ENCODE measurements around the gene PTPRO. TPM values are rescaled to one million over a fixed set of nuclear protein-coding genes. Genes with fewer than 3 reads are reported as not detected.

Gene PTPRO
- total RNA-seq, 4 donors from 2014 or later = 1.5 to 15.3 (median 8.0) TPM

- no peak for DNase-seq
- Histone ChIP-seq H3K27me3 (no peaks in the 10 kb centered on the region), H3K4me3 (no peak overlapping the region), H3K36me3 (no peaks in the 10 kb centered on the region), H3K27ac (no peak overlapping the region), H3K4me1 (no peaks in the 10 kb centered on the region), H3K9me3 (no peaks in the 10 kb centered on the region)
- intact Hi-C loops (cut with DNase I; ENCODE audit: low total_unique reads) = no loop called here
- TF ChIP-seq POLR2A (IDR thresholded peaks at IDR 0.05) (no peak), CTCF (IDR thresholded peaks at IDR 0.05) (no peak)
Observed at GRCh38 chr12:15646581-15646980, 324.3 kb downstream of the PTPRO start.

Other genes starting within 250 kb of the PTPRO start
- gene RERG, start 101.1 kb upstream of the PTPRO start, total RNA-seq = 100 to 1,000 TPM in 3 of 4 donors, 10 to 100 TPM in 1; 61.6 to 236 (median 150) TPM